ENCODE measurements around the gene PALB2. TPM values are rescaled to one million over a fixed set of nuclear protein-coding genes. Genes with fewer than 3 reads are reported as not detected.

Gene PALB2
- total and polyA plus RNA-seq, 2 of the 13 experiments (the other 11 are each of a cell fraction or from before 2014, with no cell fraction given), result 12.1 to 40.9 TPM

DNA sequence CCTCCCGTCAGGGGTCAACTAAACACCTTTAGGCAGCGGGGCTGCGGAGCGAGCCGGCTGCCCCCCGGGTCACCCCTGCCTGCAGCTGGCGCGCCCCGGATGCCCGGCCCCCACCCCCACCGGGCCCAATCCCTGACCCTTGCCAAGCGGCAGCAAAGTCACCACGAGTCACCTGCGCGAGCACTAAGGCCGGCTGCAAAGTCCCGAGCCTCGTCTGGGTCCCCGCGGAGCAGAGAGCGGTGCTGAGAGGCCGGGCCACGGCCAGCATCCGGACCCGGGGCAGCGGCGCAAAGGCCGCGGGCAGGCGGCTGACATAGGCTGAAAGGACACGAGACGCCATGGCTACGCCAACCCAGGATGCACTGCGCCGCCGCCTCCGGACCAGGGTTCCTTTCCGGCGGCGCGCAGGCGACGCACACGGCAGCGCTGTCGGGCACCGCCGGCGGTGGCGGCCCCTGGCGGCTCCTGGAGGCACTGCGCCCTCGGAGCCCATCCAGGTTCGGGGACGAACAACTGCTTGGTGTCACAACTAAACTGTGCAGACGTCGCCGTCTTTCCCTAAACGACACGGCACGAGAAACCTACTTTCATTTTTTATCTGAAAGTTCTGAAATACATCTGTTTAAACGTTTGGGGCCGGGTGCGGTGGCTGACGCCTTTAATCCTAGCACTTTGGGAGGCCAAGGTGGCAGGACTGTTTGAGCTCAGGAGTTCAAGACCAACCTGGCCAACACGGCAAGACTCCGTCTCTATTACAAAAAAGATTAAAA is 45.0 kb downstream of the PALB2 start, which contains the start of gene NDUFAB1 (continued):
- TF ChIP-seq ZNF703 (CRISPR knock-in tag; IDR thresholded peaks at IDR 0.05; ENCODE audit: borderline replicate concordance), result peak; percentile 61; the same call in 1 of the 2 replicates
- TF ChIP-seq ZNF407 (CRISPR knock-in tag; IDR thresholded peaks at IDR 0.05; ENCODE audit: not compliant biosample characterization), result peak; percentile 97
- peak; percentile 92 for TF ChIP-seq SRY (CRISPR knock-in tag; IDR thresholded peaks at IDR 0.05)
- no peak; the same call in none of the 2 replicates for TF ChIP-seq ZNF264 (CRISPR knock-in tag; IDR thresholded peaks at IDR 0.05)
- TF ChIP-seq, protein P1, sequence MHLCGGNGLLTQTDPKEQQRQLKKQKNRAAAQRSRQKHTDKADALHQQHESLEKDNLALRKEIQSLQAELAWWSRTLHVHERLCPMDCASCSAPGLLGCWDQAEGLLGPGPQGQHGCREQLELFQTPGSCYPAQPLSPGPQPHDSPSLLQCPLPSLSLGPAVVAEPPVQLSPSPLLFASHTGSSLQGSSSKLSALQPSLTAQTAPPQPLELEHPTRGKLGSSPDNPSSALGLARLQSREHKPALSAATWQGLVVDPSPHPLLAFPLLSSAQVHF (CRISPR knock-in tag; IDR thresholded peaks at IDR 0.05), result no peak
- TF ChIP-seq PRDM10 (CRISPR knock-in tag; IDR thresholded peaks at IDR 0.05; ENCODE audit: low read depth), result no peak
- TF ChIP-seq ZNF282 (IDR thresholded peaks at IDR 0.05; ENCODE audit: partially characterized antibody), result no peak
- TF ChIP-seq, protein P2, sequence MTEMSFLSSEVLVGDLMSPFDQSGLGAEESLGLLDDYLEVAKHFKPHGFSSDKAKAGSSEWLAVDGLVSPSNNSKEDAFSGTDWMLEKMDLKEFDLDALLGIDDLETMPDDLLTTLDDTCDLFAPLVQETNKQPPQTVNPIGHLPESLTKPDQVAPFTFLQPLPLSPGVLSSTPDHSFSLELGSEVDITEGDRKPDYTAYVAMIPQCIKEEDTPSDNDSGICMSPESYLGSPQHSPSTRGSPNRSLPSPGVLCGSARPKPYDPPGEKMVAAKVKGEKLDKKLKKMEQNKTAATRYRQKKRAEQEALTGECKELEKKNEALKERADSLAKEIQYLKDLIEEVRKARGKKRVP (CRISPR knock-in tag; IDR thresholded peaks at IDR 0.05), result no peak; a peak in 1 of 4 replicates
- TF ChIP-seq ZC3H13 (CRISPR knock-in tag; IDR thresholded peaks at IDR 0.05), result peak; percentile 76; the same call in 1 of the 2 replicates
- TF ChIP-seq HNRNPK (IDR thresholded peaks at IDR 0.05; ENCODE audit: low read depth, low read length, poor library complexity, severe bottlenecking), result peak; percentile 83
- TF ChIP-seq ZSCAN12 (CRISPR knock-in tag; IDR thresholded peaks at IDR 0.05), result peak; percentile 94; the same call in 1 of the 2 replicates
- TF ChIP-seq ZMYM3 (CRISPR knock-in tag; IDR thresholded peaks at IDR 0.05), result peak; percentile 28; the same call in 1 of the 2 replicates
- peak; percentile 82; the same call in 1 of the 2 replicates for TF ChIP-seq ZNF317 (CRISPR knock-in tag; IDR thresholded peaks at IDR 0.05)
- TF ChIP-seq ZNF530 (CRISPR knock-in tag; IDR thresholded peaks at IDR 0.05; ENCODE audit: low read depth), result no peak

Data from HepG2 (cell line).